Stimulated activated CD8-positive, alpha-beta memory T cell treated with anti-CD3 and anti-CD28 coated beads, Interleukin-2, amount 100 ng/mL, for 1 hour (primary cell): ENCODE measurements around the gene IMMP2L.
"Not testable (repeated sequence)": the region's sequence is repeated elsewhere in the genome, so short reads cannot be mapped to it uniquely, and the experiment has no call there.

Experiments
- DNase-seq, 2 donors: peaks; one replicate each; pipeline ENCODE4 v3.0.0-alpha.2; 2020; ENCODE audit warnings: low read depth in 2 of 2

The IMMP2L gene

DNA sequence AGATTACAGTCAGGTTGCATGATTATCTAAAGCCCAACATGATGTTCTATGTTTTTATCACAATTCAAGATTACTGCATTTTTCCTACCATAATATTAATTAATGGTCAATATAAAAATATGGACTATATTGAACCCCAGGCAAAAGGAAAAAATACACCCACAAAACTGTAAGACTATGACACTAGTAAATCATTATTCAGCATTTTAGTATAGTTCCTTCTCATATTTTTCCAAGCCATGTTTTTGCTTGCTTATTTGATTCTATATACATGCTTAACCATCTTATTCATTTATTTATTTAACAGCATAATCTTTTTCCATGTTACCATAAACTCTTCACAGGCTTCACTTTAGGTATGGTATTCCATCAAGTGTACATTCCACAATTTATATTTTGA, 101.6 kb downstream of the IMMP2L start:
- DNase-seq: no peak

GRCh38 chr7:111459757-111460280, 102.5 kb downstream of the IMMP2L start:
- DNase-seq: no peak

DNA sequence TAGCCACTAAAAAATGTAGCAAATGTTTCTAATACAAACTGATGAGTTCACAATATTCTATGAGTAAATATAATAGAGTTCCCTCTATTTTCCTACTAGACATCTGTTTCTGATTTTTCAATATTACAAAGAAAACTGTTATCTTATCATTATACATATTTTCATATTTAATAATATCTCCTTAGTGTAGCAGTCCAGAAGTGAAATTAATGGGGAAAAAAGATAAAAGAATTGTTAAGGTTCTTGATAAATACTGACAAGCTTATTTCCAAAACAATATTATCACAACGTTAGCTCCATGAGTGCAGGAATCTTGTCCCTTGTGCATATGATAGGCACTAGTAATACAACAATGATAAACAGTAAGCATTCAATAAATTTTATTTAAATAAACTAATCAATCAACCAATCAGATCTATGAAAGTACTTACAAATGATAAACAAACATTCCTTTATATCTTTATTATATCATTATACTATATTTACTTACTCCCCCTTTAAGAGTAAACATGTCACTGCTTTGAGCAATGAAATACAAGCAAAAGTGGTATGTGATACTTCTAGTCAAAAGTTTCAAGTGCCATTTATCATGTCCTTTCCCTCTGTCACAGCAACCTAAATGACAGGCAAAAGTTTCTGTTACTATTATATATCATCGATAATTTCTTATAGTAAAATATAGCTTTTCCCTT, 103.1 kb downstream of the IMMP2L start:
- no peak for DNase-seq

- not testable (repeated sequence) for DNase-seq
Measured at GRCh38 chr7:111450705-111451104, 111.6 kb downstream of the IMMP2L start.

DNA sequence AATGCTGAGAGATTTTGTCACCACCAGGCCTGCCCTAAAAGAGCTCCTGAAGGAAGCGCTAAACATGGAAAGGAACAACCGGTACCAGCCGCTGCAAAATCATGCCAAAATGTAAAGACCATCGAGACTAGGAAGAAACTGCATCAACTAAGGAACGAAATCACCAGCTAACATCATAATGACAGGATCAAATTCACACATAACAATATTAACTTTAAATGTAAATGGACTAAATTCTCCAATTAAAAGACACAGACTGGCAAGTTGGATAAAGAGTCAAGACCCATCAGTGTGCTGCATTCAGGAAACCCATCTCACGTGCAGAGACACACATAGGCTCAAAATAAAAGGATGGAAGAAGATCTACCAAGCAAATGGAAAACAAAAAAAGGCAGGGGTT, 114.8 kb downstream of the IMMP2L start:
- not testable (repeated sequence) for DNase-seq

- no peak for DNase-seq
Measured at GRCh38 chr7:111439977-111440376, 122.3 kb downstream of the IMMP2L start.

DNA sequence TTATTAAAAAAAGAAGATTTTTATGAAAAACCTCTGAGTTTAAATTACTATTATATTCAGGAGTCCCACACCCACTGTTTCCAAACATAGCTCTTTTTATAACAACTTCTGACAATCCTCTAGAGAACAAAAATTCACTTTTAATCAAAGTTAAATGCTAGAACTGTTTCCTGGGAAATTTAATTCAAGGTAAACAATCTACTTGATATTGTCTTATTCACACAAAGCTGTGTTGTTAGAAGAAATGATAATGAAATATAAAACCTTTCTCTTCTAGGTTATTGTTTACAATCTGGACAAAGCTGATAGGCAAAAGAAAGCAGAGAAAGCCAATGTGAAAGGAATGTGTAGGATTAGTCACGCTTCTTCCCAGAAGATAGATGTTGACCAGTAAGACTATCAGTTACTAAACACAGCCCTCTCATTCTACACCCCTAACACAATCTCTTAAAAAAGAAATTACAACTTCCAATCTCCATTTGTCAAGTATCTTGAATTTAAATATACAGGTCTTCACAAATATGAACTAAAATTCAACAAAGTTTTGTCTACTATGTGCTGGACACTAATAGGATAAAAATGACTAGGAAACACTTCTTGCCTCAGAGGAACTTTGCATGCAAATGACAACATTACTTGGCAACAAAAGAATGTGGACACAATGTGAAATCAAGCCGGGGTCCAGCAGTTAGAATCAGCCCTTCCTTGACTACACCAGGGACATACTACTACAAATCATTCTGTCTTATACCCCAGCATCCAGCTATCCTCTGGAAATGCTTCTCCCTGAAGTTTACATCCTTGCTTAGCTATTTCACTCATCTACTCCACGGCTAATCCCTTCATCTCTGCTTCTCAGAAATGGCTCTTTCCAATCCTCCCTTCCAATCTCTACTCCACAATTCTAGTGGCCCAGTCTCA, 123.7 kb downstream of the IMMP2L start:
- no peak for DNase-seq

DNA sequence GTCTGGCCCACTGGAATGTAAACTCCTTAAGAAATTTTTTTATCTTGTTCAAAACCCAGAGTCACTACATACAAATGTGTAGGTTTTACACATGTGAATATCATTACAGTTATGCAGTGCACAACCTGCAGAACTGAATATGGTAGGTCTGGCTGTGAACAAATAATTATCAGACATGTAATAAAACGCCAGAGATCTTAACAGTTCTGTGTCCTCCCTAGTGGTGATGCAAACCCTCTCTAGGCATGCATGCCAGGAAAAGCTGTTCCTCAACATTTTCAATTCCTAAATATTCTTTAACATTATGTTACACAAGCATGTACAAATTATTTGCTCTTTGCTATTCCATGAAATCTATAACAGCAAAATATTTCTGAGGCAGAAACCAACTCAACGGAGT, 124.6 kb downstream of the IMMP2L start:
- DNase-seq: no peak

GRCh38 chr7:111436608-111437007, 125.7 kb downstream of the IMMP2L start:
- DNase-seq: no peak

GRCh38 chr7:111433426-111433825, 128.9 kb downstream of the IMMP2L start:
- DNase-seq: no peak

DNA sequence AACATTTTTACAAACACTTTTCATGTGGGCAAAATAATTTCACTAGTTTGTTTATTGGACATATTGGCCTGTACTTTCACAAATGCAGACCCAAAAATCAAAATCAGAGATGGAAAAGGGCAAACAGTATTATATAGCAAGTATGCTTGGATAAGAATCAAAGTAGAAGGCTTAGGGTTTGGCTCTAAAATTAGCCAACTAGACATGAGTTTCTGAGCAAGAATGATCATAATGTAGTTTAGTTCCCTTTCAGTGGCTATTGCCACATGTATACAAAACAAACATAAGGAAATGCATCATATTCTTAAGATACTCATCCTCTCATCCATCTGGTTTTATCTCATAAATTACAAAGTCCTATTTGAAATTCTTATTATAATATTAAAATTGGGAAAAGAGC, 132.5 kb downstream of the IMMP2L start:
- DNase-seq: no peak

GRCh38 chr7:111424768-111425167, 137.5 kb downstream of the IMMP2L start:
- no peak for DNase-seq

DNA sequence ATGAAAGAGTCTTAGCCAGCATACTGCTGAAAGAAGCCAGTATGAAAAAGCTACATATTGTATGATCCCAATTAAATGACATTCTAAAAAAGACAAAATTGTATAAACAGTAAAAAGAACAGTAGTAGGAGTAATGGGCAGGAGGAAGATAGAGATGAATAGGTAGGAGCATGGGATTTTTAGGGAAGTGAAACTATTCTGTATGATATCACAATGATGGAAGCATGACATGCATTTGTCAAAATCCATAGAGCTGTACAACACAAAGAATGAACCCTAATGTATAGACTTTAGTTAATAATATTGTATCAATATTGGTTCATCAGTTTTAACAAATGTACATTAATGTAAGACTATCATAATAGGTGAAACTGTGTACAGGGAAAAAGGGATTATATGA, 147.9 kb downstream of the IMMP2L start:
- DNase-seq: no peak

GRCh38 chr7:111413739-111414138, 148.6 kb downstream of the IMMP2L start:
- DNase-seq: no peak

DNA sequence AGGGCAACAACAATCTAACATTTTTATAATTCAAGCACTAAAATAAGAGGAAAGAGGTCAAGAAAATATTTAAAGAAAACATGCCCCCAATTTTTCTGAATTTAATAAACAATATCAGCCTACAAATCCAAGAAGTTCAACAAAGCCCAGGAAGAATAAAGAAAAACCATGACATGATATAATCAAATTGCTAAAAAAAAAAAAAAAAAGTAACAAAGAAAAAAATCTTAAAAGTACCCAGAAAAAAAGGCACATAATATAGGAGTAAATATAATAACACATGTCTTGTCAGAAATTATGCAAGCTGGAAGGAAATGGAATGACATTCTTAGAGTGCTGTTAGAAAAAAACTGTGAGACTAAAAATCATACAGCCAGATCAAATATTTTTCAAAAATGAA, 151.4 kb downstream of the IMMP2L start:
- no peak for DNase-seq

- DNase-seq: no peak
Measured at GRCh38 chr7:111409714-111410422, 152.4 kb downstream of the IMMP2L start.

GRCh38 chr7:111408724-111409123, 153.6 kb downstream of the IMMP2L start:
- no peak for DNase-seq

DNA sequence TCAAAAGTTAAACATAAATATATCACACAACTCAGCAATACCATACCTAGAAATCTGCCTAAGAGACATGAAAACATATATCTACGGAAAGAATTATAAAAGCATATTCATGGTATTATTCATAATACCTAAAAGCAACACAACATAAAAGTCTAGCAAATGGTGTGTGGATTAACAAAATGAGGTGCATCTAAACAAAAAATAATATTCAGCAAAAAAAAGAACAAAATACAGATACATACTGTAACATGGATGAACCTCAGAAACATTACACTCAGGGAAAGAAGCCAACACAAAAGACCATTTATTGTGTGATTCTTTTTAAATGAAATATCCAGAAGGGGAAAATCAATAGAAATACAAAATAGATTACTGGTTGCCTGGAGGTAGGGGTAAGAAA, 155.0 kb downstream of the IMMP2L start:
- no peak for DNase-seq

- no peak for DNase-seq
Measured at GRCh38 chr7:111405621-111406020, 156.7 kb downstream of the IMMP2L start.

DNA sequence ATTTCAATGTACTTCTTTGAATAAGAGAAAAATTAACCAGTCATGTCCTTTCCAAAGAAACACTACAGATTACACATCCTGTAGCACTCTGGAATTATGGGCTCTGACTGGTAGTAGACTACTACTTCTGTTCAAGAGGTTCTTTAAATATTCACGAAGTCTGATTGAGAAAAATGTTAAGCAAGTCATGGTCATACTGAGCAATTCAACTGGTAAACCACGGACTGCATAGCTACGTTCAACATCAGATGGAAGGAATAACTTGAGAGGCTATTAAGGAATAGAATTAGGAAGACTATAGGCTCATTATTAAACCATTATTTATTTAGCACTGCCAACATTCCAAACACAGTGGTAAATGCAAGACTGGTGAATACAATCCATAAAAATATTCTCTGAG, 160.8 kb downstream of the IMMP2L start:
- DNase-seq: no peak

- no peak for DNase-seq
Measured at GRCh38 chr7:111400088-111400487, 162.2 kb downstream of the IMMP2L start.

GRCh38 chr7:111394891-111395290, 167.4 kb downstream of the IMMP2L start:
- DNase-seq: no peak
